Measurements from ENCODE around the gene PTPRD. TPM values are rescaled to one million over a fixed set of nuclear protein-coding genes. Genes with fewer than 3 reads are reported as not detected.

PTPRD gene
- polyA plus RNA-seq, 4 donors = 91.3 to 115 (median 106) TPM

DNA sequence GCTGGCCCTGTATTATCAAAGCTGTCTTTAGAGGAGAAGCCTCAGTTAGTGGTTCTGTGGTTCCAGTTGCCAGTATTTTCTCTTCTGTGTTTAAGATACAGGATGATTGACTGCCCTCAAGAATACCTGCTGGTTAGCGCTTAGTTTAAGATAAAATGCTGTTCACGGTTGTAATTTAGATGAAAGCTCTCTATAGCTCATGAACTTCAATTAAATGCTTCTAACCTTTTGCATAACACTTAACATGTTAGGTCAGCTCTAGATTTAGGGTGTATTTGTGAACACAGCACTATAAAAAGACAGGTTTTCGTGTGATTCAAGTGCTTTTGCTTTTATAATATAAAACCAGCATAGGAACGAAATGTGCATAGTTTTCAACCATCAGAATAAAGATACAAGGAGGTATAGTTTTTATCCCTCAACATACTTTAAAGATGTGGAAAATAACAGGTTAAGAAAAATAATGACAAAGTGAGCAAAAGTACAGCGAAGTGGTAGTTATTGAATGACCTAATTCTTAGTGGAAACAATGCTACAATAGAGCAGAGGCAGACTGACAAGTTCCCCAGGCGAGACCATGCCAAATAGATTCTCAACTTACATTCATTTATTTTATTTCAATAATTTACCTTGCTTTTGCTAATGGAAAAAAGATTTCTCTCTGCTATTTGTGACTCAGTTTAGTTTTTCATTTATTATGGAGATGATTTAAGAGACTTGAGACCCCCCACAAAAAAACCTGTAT, 2210.7 kb downstream of the PTPRD start:
- no peak for DNase-seq (ENCODE audit: low read depth in 4 of 4, low spot score in 2 of 4)

DNA sequence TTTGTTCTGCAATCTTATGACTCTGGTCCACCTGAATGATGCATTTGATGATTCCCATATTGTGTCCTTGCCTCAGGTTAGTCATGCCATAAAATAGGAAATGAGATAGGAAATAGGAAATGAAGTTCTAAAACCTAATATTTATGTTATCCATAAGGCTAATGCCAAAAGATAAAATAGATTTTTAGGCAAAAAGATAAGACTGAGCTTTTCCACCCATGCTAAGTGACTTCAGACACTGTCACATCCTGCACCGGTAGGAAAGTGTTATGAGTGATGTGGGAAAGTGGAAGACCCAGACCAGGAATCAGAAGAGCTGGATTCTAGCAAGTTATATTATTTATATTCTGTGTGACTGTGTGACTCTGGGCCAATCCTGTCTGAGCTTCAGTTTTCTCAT, 2212.4 kb downstream of the PTPRD start:
- no peak for DNase-seq (ENCODE audit: low read depth in 4 of 4, low spot score in 2 of 4)

DNA sequence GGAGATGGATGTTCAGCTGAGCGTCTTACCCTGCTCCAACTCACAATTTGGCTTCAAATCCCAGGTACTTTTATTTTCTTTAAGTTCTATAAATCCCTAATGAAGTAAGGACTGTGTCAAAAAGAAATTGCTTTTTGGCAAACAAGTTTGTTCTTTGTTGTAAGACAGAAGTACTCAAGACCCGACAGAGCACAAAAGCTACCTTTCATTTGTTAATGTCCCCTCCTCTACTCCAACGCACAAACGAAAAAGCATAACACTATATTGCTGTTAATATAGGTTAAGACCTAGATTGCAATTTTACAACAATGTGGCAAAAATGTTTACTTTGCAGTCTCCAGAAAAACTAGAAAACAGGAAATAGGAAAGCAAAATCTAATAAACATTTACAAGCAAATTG, 2217.8 kb downstream of the PTPRD start:
- DNase-seq (ENCODE audit: low read depth in 4 of 4, low spot score in 2 of 4) = no peak

DNA sequence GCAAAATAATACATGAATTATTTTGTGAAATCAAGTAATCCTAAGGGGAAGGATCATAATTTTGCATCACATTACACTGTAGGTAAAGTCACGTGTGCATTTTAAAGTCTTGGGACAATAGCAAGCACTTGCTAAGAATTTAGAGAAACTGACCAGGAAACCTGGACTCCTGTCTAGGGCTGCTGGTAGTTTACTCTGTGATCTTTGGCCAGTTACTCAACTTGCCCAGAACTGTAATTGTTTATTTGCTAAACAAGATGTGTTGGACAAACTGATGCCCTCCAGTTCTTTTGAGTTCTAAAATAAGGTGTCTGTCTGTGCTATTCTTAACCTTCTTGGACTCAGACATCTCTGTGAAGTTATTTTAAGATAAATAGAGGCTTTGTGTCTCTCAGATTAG, 2218.5 kb downstream of the PTPRD start:
- DNase-seq (ENCODE audit: low read depth in 4 of 4, low spot score in 2 of 4) = no peak

DNA sequence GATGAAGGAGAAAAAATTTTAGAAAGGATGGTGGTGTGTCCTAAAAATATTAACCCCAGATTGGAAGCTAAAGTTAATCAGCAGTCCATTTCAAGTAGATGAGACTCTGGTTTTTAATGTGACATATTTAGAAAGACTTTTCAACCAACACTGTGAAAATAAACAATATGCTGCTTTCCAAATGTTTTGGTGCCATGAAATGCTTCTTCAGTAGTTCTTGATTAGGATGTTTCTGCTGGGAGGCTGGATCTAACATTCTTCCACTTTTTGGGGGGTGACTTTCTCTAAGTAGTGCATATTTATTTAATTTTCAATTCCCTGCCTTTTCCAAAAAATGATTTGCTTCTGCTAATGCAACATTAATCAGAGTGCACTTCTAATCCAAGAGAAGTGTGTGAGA, 2219.9 kb downstream of the PTPRD start:
- DNase-seq (ENCODE audit: low read depth in 4 of 4, low spot score in 2 of 4) = no peak

DNA sequence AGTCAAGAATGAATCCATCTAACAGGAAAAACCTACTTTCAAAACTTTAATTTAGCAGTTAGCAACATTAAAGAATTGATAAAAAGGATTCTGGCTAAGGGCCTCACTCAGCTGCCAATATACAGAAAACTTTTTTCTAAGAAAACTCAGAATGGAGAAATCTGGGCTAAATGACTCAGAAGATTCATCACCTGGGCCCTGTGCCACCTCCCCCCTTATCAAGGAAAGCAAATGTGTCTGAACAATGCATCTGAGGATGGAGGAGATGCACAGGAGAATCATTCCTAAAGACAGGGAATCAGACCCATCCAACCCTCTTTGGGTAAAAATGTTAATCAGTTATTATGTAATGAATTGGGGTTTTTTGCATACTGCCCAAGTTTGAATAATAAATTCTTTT, 2221.2 kb downstream of the PTPRD start:
- DNase-seq (ENCODE audit: low read depth in 4 of 4, low spot score in 2 of 4) = no peak

DNA sequence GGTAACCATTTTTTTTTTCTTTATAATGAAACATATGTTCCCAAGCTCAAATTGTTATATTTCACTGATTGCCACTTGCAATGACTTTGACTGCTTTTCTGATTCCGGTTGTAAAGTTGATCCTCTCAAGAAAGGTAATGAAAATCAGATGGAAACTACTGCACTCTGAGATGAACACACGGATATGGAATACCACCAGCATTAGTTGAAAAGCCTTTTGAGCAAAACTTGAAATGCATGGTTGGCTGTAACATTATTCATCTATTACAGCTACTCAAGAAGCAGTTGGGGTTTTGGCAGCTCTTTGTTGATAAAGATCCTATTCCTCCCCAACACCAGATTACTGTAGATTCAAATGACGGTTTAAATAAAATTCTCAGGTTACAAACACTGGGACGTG, 2221.7 kb downstream of the PTPRD start:
- no peak for DNase-seq (ENCODE audit: low read depth in 4 of 4, low spot score in 2 of 4)

DNA sequence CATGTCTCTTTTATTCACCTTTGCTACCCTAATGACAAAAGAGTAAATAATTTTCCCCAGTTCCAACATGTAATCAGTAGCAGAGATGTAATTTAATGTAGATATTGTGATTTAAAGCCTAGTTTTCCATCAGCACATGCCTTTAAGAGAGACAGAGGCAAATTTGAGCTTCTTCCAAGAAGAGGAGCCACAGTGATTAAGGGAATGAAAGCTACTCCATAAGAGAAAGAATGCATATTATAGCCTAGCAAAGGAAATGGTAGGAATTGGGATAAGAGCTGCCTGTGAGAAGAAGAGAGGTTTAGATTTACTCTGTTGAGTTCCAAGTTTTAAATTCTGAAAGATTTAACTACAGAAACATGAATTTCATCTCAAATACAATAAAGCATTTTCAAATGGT, 2222.2 kb downstream of the PTPRD start:
- DNase-seq (ENCODE audit: low read depth in 4 of 4, low spot score in 2 of 4) = no peak

DNA sequence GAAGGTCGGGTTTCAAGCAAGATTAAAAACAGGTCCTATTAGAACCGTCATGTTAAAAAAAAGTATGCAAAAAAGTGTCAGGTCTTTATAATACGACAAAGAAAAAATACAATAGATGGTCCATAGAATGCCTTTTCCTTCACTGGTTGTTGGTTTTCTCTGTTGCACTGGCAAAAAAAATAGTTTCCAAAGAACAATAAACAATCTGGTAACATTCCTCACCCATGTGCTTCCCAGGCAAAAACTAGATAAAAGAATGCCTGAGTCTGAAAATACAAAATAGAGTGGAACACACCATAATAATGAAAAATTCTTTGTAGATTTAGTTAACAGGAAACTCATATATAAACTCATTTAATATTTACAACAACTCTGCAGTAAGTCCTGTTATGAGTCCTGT, 2223.3 kb downstream of the PTPRD start:
- DNase-seq (ENCODE audit: low read depth in 4 of 4, low spot score in 2 of 4) = no peak

DNA sequence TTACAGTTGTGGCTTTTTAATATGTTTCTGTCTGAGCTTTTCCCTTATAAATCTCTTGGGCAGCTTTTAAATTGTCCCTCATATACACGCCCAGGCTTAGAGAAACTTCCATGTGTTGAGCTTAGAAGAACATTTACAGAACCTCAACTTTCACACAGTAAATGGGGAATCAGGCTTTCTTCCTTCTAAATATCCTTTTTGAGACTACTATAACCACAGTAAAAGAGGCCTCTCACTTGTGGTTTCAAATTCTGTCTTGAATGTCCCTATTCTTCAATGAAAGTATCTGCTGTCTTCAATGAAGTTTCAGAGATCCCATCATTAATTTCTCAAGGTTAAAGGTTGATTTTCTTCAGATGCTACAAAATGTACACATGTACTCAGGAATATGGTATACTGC, 2224.7 kb downstream of the PTPRD start:
- no peak for DNase-seq (ENCODE audit: low read depth in 4 of 4, low spot score in 2 of 4)

DNA sequence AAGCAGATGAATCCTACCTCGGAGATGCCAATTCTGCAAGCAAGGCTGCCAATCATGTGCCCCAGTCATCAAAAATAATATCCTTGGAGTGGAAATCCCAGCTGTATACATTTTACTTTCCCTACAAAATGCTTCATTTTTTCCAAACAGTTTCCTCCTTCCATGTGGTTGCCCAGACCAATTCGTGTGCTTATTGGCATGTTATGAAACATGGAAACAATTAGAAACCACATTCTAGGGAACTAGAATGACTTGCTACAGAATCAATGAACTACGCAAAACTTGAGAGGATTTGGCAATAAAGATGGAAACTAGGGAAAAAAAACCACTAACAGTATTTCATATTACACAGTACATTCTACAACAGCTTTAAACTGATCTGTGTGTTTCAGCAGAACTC, 2228.7 kb downstream of the PTPRD start:
- DNase-seq (ENCODE audit: low read depth in 4 of 4, low spot score in 2 of 4) = no peak

DNA sequence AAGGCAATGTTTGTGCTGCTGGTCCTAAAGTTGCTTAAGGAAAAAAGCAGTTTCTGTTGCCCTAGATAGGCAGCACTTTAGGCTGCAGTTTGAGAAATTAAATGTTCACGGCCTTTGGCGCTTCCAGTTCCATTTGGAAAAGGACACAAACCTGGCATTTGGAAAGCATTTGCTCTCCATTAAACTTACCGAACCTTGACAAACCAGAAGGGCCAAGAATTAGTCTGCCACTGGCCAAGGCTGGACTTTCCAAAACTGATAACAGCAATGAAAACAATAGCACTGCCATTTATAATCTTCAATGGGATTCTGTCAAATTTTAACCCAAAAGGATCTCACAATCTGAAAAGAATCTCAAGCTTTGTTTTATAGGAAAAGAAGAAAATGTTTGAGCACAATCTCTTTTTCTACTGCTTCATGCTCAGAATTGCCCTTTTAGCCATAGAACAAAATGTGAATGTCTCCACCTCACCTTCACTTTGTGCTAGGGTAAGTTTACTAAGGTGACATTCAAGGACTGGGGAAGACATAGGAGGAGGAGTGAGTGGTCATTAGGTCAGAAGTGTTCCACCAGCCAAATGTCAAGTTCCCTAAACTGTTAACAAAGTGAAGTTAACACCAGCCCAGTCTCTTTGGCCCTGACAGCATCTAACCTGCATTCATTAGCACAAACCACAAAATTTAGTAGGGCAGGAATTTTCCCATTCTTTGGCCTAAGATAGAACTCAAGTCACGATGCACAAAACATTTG, 2229.8 kb downstream of the PTPRD start:
- DNase-seq (ENCODE audit: low read depth in 4 of 4, low spot score in 2 of 4) = no peak

DNA sequence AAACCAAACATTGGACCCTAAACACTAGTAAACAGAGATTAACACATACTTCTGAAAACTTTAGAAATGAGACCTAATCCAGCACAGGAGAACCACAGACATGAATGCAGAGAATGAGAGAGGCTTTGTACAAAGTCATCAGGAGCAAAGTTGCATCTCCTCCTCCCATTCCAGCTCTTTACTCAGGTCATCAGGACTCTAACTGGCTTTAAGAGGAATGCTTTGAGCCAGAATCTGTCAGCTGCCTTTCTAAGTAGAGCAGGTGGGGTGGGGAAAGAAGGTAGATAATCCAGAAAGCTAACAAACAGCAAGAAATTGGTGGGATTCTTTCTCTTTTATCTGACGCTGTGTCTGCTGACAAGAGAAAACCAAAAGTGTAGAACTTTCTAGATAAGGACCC, 2230.5 kb downstream of the PTPRD start:
- DNase-seq (ENCODE audit: low read depth in 4 of 4, low spot score in 2 of 4) = no peak

DNA sequence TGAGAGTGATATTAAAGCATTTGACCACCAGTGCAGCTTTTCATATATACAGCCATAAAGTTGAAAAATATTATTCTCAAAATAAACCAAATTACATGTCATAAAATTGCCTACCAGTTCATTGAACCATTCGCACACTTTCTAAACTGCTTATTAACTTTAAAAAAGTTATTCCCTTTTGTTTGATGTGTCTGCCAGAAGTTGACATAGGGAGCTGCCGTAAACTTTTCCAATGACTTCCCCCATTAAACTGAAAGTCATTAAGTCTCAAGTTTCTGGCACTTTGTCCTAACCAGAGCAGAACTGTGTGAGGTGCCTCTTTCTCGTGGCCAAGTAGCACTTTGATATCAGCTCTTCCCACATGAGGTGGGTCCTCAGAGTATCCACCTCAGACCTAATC, 2231.2 kb downstream of the PTPRD start:
- no peak for DNase-seq (ENCODE audit: low read depth in 4 of 4, low spot score in 2 of 4)

DNA sequence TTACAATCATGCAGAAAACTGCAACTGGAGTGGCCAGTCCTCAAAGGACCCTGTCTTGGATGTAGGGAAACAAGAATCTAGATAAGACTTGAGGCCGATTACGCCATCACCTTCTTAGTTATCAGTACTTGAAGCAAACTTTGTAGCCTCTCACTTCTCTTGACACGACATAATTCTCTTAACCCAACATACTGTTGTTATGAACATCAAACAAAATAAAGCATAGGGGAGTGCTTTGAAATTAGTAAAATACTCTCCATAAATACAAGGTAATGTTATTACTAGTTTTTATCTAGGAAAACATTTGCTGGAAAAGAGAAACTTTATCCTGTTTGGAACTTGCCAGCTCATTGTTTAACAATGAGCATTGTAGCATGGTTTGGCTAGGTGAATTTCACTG, 2238.3 kb downstream of the PTPRD start:
- DNase-seq (ENCODE audit: low read depth in 4 of 4, low spot score in 2 of 4) = no peak

DNA sequence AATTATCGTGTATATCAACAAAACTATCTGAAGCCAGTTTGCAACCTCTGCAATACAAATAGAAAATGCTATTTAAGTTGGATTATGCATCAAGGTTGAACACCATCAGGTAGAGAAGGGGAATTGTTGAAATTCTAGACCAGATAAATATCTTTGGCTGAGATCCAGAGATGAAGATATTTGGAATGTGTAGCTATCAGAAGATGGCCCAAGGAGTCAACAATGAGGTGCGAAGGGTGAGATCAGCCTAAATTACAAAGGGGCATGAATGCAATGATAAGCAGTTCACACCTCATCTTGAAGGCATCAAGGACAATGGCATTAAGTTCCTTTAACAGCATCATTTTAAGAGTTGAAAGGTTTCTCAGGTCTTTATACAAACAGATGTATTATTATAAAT, 2241.1 kb downstream of the PTPRD start:
- DNase-seq (ENCODE audit: low read depth in 4 of 4, low spot score in 2 of 4) = no peak

DNA sequence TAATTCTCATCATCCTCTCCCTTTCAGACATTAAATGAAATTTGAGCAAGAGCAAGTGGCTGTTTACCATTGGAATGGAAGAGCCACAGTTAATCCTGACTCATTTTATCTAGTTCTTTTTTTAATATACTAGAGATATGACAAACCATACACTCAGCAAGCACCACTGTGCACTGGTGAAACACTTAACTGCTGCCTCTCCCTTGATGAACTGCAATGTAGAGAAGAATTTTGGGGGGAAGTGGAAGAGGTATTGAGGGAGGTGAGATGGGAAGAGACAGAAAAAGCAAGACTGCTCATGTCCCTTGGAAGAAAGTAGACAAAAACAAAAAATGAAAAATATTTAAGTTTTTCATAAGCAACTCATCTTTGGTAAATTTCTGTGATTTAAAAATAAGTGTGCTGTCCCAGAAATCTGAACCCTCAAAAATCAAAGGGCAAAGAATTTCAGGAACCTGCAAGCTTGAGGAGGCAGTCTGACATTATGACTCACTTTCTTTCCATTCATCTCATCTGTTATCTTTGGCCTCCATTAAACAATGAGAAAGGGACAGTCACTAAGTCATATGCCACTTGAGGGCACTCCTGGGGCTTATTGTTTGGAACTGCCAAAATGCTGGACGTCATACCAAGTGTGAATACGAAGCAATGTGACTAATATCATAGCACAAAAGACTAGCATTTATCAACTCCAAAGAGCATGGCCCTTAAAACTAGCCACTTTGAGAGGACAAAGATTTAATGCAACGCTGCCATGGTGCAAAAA, 2246.5 kb downstream of the PTPRD start:
- no peak for DNase-seq (ENCODE audit: low read depth in 4 of 4, low spot score in 2 of 4)

DNA sequence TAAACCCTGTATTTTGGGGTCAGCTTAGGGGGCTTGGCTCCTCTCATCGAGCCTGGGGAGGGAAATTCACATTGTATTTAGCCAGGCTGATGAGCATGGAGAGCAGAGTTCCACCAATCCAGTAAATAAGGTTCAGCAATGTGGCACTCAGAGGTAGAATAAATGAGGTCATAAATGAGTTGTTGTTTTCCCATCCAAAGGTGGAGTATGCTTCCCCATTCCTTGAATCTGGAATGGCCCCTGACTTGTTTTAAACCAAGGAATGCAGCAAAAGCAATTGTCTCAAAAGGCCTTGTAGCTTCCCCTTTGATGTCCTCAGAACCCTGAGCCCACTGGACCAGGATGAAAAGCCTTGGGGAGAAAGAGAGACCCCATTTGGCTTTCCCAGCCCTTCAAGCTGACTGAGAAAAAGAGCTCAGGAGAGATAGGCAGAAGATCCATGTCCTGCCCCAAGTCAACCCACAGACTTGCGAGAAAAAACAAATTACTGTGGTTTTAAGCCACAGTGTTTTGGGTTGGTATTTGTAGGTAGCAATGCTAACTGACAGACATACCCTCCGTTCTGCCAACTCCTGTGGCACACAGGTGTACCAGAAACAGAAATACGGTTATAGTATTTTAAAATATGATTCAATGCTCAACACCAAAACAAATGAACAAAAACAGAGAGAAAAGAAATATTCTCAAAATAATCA, 2247.2 kb downstream of the PTPRD start:
- no peak for DNase-seq (ENCODE audit: low read depth in 4 of 4, low spot score in 2 of 4)

DNA sequence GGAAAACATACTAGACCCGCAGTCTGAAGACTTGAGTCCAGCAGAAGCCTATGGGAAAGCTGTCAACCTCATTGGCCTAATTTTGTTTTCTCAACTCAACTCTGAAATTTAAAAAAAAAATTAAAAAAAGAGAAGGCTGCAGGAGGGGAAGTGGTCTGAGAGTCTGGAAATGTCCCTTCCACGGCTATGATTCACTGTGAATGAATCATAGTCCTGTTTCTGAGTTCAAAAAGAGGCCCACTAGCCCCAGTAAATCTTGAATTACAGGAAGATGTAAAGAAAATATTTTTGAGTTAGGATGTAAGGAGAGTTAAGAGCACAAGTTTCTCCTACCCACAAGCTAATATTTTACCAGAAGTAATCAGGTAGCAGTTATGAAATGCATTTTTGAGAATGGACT, 2247.8 kb downstream of the PTPRD start:
- no peak for DNase-seq (ENCODE audit: low read depth in 4 of 4, low spot score in 2 of 4)

DNA sequence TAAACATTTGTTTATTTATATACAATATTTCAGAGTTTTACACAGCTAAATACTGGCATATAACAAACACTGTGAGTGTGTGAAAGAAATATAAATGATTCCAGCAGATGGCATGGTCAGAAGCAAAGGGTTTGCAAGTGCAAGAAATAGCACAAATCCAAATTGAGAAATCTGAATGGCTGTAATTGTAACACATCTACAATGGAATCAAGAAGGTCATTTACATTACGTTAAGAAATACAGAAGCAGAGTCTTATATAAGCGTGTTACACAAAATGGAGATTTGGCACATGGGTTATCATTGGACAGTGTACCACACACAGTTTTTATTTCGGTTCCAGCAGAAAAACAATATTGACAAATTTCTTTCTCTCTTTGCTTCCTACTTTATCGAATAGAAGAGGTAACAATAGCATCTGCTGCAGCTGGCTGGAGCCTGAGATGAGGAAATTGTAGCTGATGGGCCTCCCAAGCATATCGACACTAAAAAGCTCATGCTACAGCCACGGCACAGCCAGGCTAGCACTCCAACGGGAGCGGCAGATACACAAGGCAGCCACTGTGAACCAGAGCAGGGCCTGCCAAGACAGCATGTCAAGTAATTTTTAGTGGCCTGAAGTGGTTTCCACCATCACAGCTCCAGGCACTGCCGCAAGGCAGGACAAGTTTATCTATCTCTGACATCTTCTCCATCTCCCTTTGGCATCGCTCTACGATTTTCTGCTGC, 2248.6 kb downstream of the PTPRD start:
- DNase-seq (ENCODE audit: low read depth in 4 of 4, low spot score in 2 of 4) = no peak
